ENCODE measurements around the gene PFKP. TPM values are rescaled to one million over a fixed set of nuclear protein-coding genes. Genes with fewer than 3 reads are reported as not detected.

PFKP gene
- total and polyA plus RNA-seq, 2 experiments from 2014 or later = 639 to 781 TPM

- no peak for TF ChIP-seq CTCF (IDR thresholded peaks at IDR 0.05; ENCODE audit: low read depth, low read length)
- no peak for DNase-seq (ENCODE audit: low read depth in 1 of 2, low spot score in 1 of 2)
- no peaks in the 10 kb centered on the region for H3K9me3 ChIP-seq (ENCODE audit: low read depth)
- no peaks in the 10 kb centered on the region for H3K27me3 ChIP-seq
- no peak overlapping the region for H3K4me3 ChIP-seq
- H3K4me1 ChIP-seq (ENCODE audit: low read depth) = no peaks in the 10 kb centered on the region
- no peak overlapping the region for H3K27ac ChIP-seq
- H3K36me3 ChIP-seq = no peaks in the 10 kb centered on the region
These were observed 35.9 kb upstream of the PFKP start for GRCh38 chr10:3031490-3031889.

- Histone ChIP-seq H3K36me3 (no peaks in the 10 kb centered on the region), H3K9me3 (ENCODE audit: low read depth) (no peaks in the 10 kb centered on the region), H3K4me3 (no peak overlapping the region), H3K4me1 (ENCODE audit: low read depth) (no peaks in the 10 kb centered on the region), H3K27me3 (no peaks in the 10 kb centered on the region), H3K27ac (no peak overlapping the region)
- DNase-seq (ENCODE audit: low read depth in 1 of 2, low spot score in 1 of 2) = no peak
- no peak for TF ChIP-seq CTCF (IDR thresholded peaks at IDR 0.05; ENCODE audit: low read depth, low read length)
These were observed 33.4 kb upstream of the PFKP start for GRCh38 chr10:3033925-3034324.

- H3K27ac ChIP-seq = no peak overlapping the region
- no peaks in the 10 kb centered on the region for H3K9me3 ChIP-seq (ENCODE audit: low read depth)
- H3K27me3 ChIP-seq = no peaks in the 10 kb centered on the region
- H3K36me3 ChIP-seq = no peaks in the 10 kb centered on the region
- H3K4me3 ChIP-seq = no peak overlapping the region
- TF ChIP-seq CTCF (IDR thresholded peaks at IDR 0.05; ENCODE audit: low read depth, low read length) = no peak
- no peak for DNase-seq (ENCODE audit: low read depth in 1 of 2, low spot score in 1 of 2)
- H3K4me1 ChIP-seq (ENCODE audit: low read depth) = no peaks in the 10 kb centered on the region
These were observed 32.7 kb upstream of the PFKP start for GRCh38 chr10:3034616-3035015.

GRCh38 chr10:3036155-3037021, 31.0 kb upstream of the PFKP start:
- no peak overlapping the region for H3K27ac ChIP-seq
- DNase-seq (ENCODE audit: low read depth in 1 of 2, low spot score in 1 of 2) = no peak
- no peak for TF ChIP-seq CTCF (IDR thresholded peaks at IDR 0.05; ENCODE audit: low read depth, low read length)

GRCh38 chr10:3037182-3037581, 30.2 kb upstream of the PFKP start:
- Histone ChIP-seq H3K27ac (no peak overlapping the region), H3K27me3 (no peaks in the 10 kb centered on the region), H3K9me3 (ENCODE audit: low read depth) (no peaks in the 10 kb centered on the region), H3K4me3 (no peak overlapping the region), H3K4me1 (ENCODE audit: low read depth) (no peaks in the 10 kb centered on the region), H3K36me3 (no peaks in the 10 kb centered on the region)
- DNase-seq (ENCODE audit: low read depth in 1 of 2, low spot score in 1 of 2) = no peak
- TF ChIP-seq CTCF (IDR thresholded peaks at IDR 0.05; ENCODE audit: low read depth, low read length) = no peak

More at GRCh38 chr10:3036155-3037021, 31.0 kb upstream of the PFKP start:
- H3K36me3 ChIP-seq = no peaks in the 10 kb centered on the region
- H3K4me3 ChIP-seq = no peak overlapping the region
- H3K9me3 ChIP-seq (ENCODE audit: low read depth) = no peaks in the 10 kb centered on the region
- no peaks in the 10 kb centered on the region for H3K4me1 ChIP-seq (ENCODE audit: low read depth)
- no peaks in the 10 kb centered on the region for H3K27me3 ChIP-seq

Data from cardiac muscle cell (in vitro differentiated cells and primary cell).